ENCODE data around the gene SYT8. TPM values are rescaled to one million over a fixed set of nuclear protein-coding genes. Genes with fewer than 3 reads are reported as not detected.
A peak's percentile ranks its signal among the peaks of the same experiment; 100 is the strongest.

The SYT8 gene
- total and polyA plus RNA-seq, 7 donors = 0.04 to 0.28 (median 0.06) TPM; not detected in 4

- TF ChIP-seq, protein P1, sequence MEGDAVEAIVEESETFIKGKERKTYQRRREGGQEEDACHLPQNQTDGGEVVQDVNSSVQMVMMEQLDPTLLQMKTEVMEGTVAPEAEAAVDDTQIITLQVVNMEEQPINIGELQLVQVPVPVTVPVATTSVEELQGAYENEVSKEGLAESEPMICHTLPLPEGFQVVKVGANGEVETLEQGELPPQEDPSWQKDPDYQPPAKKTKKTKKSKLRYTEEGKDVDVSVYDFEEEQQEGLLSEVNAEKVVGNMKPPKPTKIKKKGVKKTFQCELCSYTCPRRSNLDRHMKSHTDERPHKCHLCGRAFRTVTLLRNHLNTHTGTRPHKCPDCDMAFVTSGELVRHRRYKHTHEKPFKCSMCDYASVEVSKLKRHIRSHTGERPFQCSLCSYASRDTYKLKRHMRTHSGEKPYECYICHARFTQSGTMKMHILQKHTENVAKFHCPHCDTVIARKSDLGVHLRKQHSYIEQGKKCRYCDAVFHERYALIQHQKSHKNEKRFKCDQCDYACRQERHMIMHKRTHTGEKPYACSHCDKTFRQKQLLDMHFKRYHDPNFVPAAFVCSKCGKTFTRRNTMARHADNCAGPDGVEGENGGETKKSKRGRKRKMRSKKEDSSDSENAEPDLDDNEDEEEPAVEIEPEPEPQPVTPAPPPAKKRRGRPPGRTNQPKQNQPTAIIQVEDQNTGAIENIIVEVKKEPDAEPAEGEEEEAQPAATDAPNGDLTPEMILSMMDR (IDR thresholded peaks at IDR 0.05) = no peak
Measured at GRCh38 chr11:1856306-1857005, 21.7 kb downstream of the SYT8 start.

GRCh38 chr11:1857064-1857463, 22.3 kb downstream of the SYT8 start:
- Histone ChIP-seq H3K9me3 (no peaks in the 10 kb centered on the region), H3K4me1 (peaks cover 12% of the 10 kb centered on the region), H3K36me3 (ENCODE audit: insufficient read depth in 1 of 2, low read depth in 1 of 2) (no peaks in the 10 kb centered on the region), H3K27me3 (ENCODE audit: insufficient read depth in 3 of 3, low read length in 2 of 3) (no peaks in the 10 kb centered on the region), H3K4me3 (no peak overlapping the region), H3K27ac (no peak overlapping the region)
- TF ChIP-seq, protein P1 (IDR thresholded peaks at IDR 0.05) = no peak
- peak in 1 of 2 donors; percentile 46 for DNase-seq
- no peak for ATAC-seq
- intact Hi-C loops (cut with DNase I) = no loop called here
- 81 to 87% (median 82%) methylated on average over 11 of the region's 11 CpGs for WGBS, 3 donors

More at GRCh38 chr11:1856306-1857005, 21.7 kb downstream of the SYT8 start:
- Histone ChIP-seq H3K36me3 (ENCODE audit: insufficient read depth in 1 of 2, low read depth in 1 of 2) (no peaks in the 10 kb centered on the region), H3K27me3 (ENCODE audit: insufficient read depth in 3 of 3, low read length in 2 of 3) (no peaks in the 10 kb centered on the region), H3K4me3 (no peak overlapping the region), H3K9me3 (no peaks in the 10 kb centered on the region), H3K27ac (no peak overlapping the region), H3K4me1 (peaks cover 12% of the 10 kb centered on the region)
- intact Hi-C loops (cut with DNase I) = no loop called here
- DNase-seq (peak in 1 of 2 donors; percentile 36), ATAC-seq (no peak)
- 59 to 88% (median 75%) methylated on average over 12 to 13 of the region's 13 CpGs for WGBS, 3 donors

GRCh38 chr11:1858154-1858553, 23.4 kb downstream of the SYT8 start:
- H3K36me3 ChIP-seq (ENCODE audit: insufficient read depth in 1 of 2, low read depth in 1 of 2) = no peaks in the 10 kb centered on the region
- DNase-seq = peak in 1 of 2 donors; percentile 61

DNA sequence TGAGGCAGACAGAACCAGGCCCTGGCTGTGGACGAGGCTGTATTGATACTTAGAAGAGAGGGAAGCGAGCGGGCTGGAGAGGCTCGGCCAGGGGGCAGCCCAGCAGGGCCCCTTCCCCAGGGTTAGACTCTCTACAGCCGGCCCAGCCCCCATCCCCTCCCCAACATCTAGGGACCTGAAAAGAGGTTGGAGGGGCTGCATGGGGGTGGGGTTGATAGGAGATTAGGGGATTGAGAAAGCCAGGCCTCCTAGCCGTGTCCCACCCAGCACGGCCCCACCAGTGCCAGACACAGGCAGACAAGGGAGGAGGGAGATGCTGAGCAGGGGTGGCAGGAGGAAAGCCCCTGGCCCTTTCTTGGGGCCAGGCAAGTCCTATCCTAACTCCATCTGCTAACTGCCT, 23.8 kb downstream of the SYT8 start:
- WGBS, 3 donors = 82 to 97% (median 96%) methylated on average over 7 of the region's 7 CpGs
- Histone ChIP-seq H3K27me3 (ENCODE audit: insufficient read depth in 3 of 3, low read length in 2 of 3) (no peaks in the 10 kb centered on the region), H3K36me3 (ENCODE audit: insufficient read depth in 1 of 2, low read depth in 1 of 2) (no peaks in the 10 kb centered on the region), H3K4me3 (no peak overlapping the region), H3K4me1 (peaks cover 20% of the 10 kb centered on the region), H3K27ac (no peak overlapping the region), H3K9me3 (no peaks in the 10 kb centered on the region)
- ATAC-seq (no peak), DNase-seq (peak in 1 of 2 donors; percentile 50)
- TF ChIP-seq, protein P1 (IDR thresholded peaks at IDR 0.05) = no peak
- intact Hi-C loops (cut with DNase I) = no loop called here

More at GRCh38 chr11:1858154-1858553, 23.4 kb downstream of the SYT8 start:
- peaks cover 16% of the 10 kb centered on the region for H3K4me1 ChIP-seq
- TF ChIP-seq, protein P1 (IDR thresholded peaks at IDR 0.05) = no peak
- intact Hi-C loops (cut with DNase I) = no loop called here
- no peak for ATAC-seq
- H3K9me3 ChIP-seq = no peaks in the 10 kb centered on the region
- 91 to 92% (median 91%) methylated on average over 9 of the region's 9 CpGs for WGBS, 3 donors
- H3K27ac ChIP-seq = no peak overlapping the region
- H3K27me3 ChIP-seq (ENCODE audit: insufficient read depth in 3 of 3, low read length in 2 of 3) = no peaks in the 10 kb centered on the region
- H3K4me3 ChIP-seq = no peak overlapping the region

All from psoas muscle (tissue), 8 donors.